Lung (tissue), 12 donors: ENCODE results near the gene CDH4. TPM values are rescaled to one million over a fixed set of nuclear protein-coding genes. Genes with fewer than 3 reads are reported as not detected.
A peak's percentile ranks its signal among the peaks of the same experiment; 100 is the strongest.

Source experiments
- ATAC-seq: fragments of 200-7000 bp; cut with Tn5 transposase; one replicate; pipeline ENCODE4 v1.9.1; 2020; ENCODE audit warnings: moderate number of reproducible peaks; ENCODE audit not compliant: insufficient read depth, low FRiP score
- DNase-seq, 3 donors: peaks; one replicate each; pipeline ENCODE4 v3.0.0-alpha.2; 2013 to 2017
- H3K27ac ChIP-seq, 2 donors: one replicate each; pipeline ENCODE4 v1.5.1; 2013; ENCODE audit warnings: mild to moderate bottlenecking in 2 of 2, moderate library complexity in 2 of 2, control low read depth in 1 of 2, inconsistent platforms in 1 of 2, low read depth in 1 of 2, low read length in 1 of 2
- H3K27me3 ChIP-seq, 3 donors: one replicate each; pipeline ENCODE4 v1.5.1; 2013; ENCODE audit warnings: low read length in 2 of 3; ENCODE audit not compliant: control insufficient read depth in 3 of 3, insufficient read depth in 3 of 3
- H3K36me3 ChIP-seq, 4 donors: one replicate each; pipeline ENCODE4 v1.5.1; 2013; ENCODE audit warnings: low read length in 4 of 4, mild to moderate bottlenecking in 1 of 4, moderate library complexity in 1 of 4; ENCODE audit not compliant: control insufficient read depth in 4 of 4, insufficient read depth in 4 of 4
- H3K4me1 ChIP-seq, 5 donors: one replicate each; pipeline ENCODE4 v1.5.1; 2013; ENCODE audit warnings: low read length in 5 of 5, mild to moderate bottlenecking in 2 of 5, moderate library complexity in 1 of 5; ENCODE audit not compliant: control insufficient read depth in 5 of 5, insufficient read depth in 5 of 5
- H3K4me3 ChIP-seq: one replicate; pipeline ENCODE4 v1.5.1; 2013; ENCODE audit warnings: mild to moderate bottlenecking, control low read depth, moderate library complexity
- H3K9ac ChIP-seq, 2 donors: one replicate each; pipeline ENCODE4 v1.5.1; 2013; ENCODE audit warnings: low read length in 2 of 2, control low read depth in 1 of 2; ENCODE audit not compliant: insufficient read depth in 1 of 2
- H3K9me3 ChIP-seq, 4 donors: one replicate each; pipeline ENCODE4 v1.5.1; 2013; ENCODE audit warnings: low read length in 3 of 4, mild to moderate bottlenecking in 1 of 4, moderate library complexity in 1 of 4; ENCODE audit not compliant: control insufficient read depth in 4 of 4, insufficient read depth in 3 of 4
- CTCF ChIP-seq: IDR thresholded peaks from 2 replicates; pipeline ENCODE4 v1.5.1; 2012; ENCODE audit warnings: mild to moderate bottlenecking; ENCODE audit errors: control extremely low read depth, extremely low read depth
- WGBS, 2 donors: extraction: QIAGEN DNeasy Blood & Tissue Kit; methylation state at CpG; one replicate each; pipeline ENCODE4 v1.1.7; 2013; 5-methylcytosine and 5-hydroxymethylcytosine counted together
- polyA plus RNA-seq, 2 donors: library from polyadenylated mRNA; stranded (reverse); fragments of 200-250 nt; gene quantifications; one replicate each; pipeline ENCODE4 v1.2.1, GENCODE V29; 2013
- total RNA-seq, 2 donors: library from RNA; depleted of rRNA in 1 of 2; stranded (reverse); fragments of >200 nt in 1 of 2; gene quantifications; one replicate each; pipeline ENCODE4 v1.2.1, GENCODE V29; 2014 to 2021
- donor health status: control.
- donor health status: control.
- donor health status: Bipolar disorder and iron deficiency.
- donor health status: healthy.
- donor health status: DM: yes; HTN: yes; CAD: no.

The CDH4 gene
- total and polyA plus RNA-seq, 4 donors = 0.10 to 2.1 (median 0.34) TPM

GRCh38 chr20:61387204-61387953 is 135.3 kb downstream of the CDH4 start:
- Histone ChIP-seq H3K9me3 (peaks cover 0 to 15% (median 4%) of the 10 kb centered on the region in 4 donors), H3K36me3 (no peaks in the 10 kb centered on the region), H3K4me1 (peaks cover 0 to 4% (median 0%) of the 10 kb centered on the region in 5 donors), H3K4me3 (no peak overlapping the region), H3K27me3 (peaks cover 0 to 5% (median 4%) of the 10 kb centered on the region in 3 donors), H3K9ac (no peak overlapping the region), H3K27ac (no peak overlapping the region)
- DNase-seq = peak; percentile 28 to 52 (median 31)
- no peak for TF ChIP-seq CTCF
- ATAC-seq = no peak
- 15 to 25% methylated on average over 13 of the region's 13 CpGs for whole genome bisulfite sequencing, 2 donors

- DNase-seq = no peak
- H3K4me1 ChIP-seq = peaks cover 0 to 4% (median 0%) of the 10 kb centered on the region in 5 donors
- H3K9me3 ChIP-seq = peaks cover 0 to 13% (median 4%) of the 10 kb centered on the region in 4 donors
- no peak overlapping the region for H3K4me3 ChIP-seq
- no peak overlapping the region for H3K9ac ChIP-seq
- ATAC-seq = no peak
- no peak overlapping the region for H3K27ac ChIP-seq
- peaks cover 0 to 5% (median 4%) of the 10 kb centered on the region in 3 donors for H3K27me3 ChIP-seq
- no peaks in the 10 kb centered on the region for H3K36me3 ChIP-seq
- TF ChIP-seq CTCF = no peak
- WGBS, 2 donors = 46 to 67% methylated on average over 7 of the region's 7 CpGs
Observed at GRCh38 chr20:61387954-61388348, 135.9 kb downstream of the CDH4 start.

- WGBS, 2 donors = 83 to 86% methylated on average over 10 of the region's 10 CpGs
- H3K9ac ChIP-seq = no peak overlapping the region
- H3K9me3 ChIP-seq = peaks cover 0 to 13% (median 4%) of the 10 kb centered on the region in 4 donors
- DNase-seq (no peak), ATAC-seq (no peak)
- no peak overlapping the region for H3K4me3 ChIP-seq
- H3K36me3 ChIP-seq = no peaks in the 10 kb centered on the region
- TF ChIP-seq CTCF = no peak
- H3K27me3 ChIP-seq = peaks cover 0 to 5% (median 4%) of the 10 kb centered on the region in 3 donors
- peaks cover 0 to 4% (median 0%) of the 10 kb centered on the region in 5 donors for H3K4me1 ChIP-seq
- no peak overlapping the region for H3K27ac ChIP-seq
Observed at GRCh38 chr20:61389077-61389476, 137.0 kb downstream of the CDH4 start.
